SHP77 (cell line): Measurements from ENCODE around the gene SPAG6.

Experiments
- DNase-seq, 2 experiments: peaks; one replicate each; lab custom pipeline; 2025; lab: John Stamatoyannopoulos, UW

The SPAG6 gene

GRCh38 chr10:22459496-22459895, 114.2 kb downstream of the SPAG6 start:
- DNase-seq, result no peak

GRCh38 chr10:22460101-22460500, 114.8 kb downstream of the SPAG6 start:
- DNase-seq, result no peak

GRCh38 chr10:22460531-22461403, 115.5 kb downstream of the SPAG6 start:
- DNase-seq, result no peak

- no peak for DNase-seq
Observed at GRCh38 chr10:22461891-22462290, 116.6 kb downstream of the SPAG6 start.

- DNase-seq, result no peak
Observed at GRCh38 chr10:22463255-22463654, 118.0 kb downstream of the SPAG6 start.

GRCh38 chr10:22464966-22465629, 119.8 kb downstream of the SPAG6 start:
- no peak for DNase-seq

GRCh38 chr10:22466763-22467334, 121.6 kb downstream of the SPAG6 start:
- no peak for DNase-seq
